A673 (cell line): ENCODE results near the gene HDAC4. TPM values are rescaled to one million over a fixed set of nuclear protein-coding genes. Genes with fewer than 3 reads are reported as not detected.

Experiments
- BruUV-seq: library from RNA; stranded (reverse); fragments of 400-500 nt; replicated peaks from 2 replicates; lab custom pipeline; 2021; lab: Mats Ljungman, UMichigan
- CTCF ChIA-PET: fragments of 300-600 bp; sonication (Branson Sonifier 250); formaldehyde crosslinking; loops from one replicate; lab custom pipeline; 2022; ENCODE audit warnings: antibody characterized with exemption; lab: Charles Lee
- POLR2A ChIA-PET: fragments of 300-600 bp; sonication (Branson Sonifier 250); formaldehyde crosslinking; loops from one replicate; lab custom pipeline; 2022; ENCODE audit warnings: antibody characterized with exemption; ENCODE audit not compliant: low non-redundant PET; lab: Charles Lee
- DNase-seq: peaks from one replicate; pipeline ENCODE4 v3.0.0-alpha.2; 2015; ENCODE audit warnings: low spot score
- H3K27ac ChIP-seq: fragments of 200-600 bp; sonication (generic); 2 replicates; pipeline ENCODE4 v1.5.1; 2016; ENCODE audit warnings: mixed run types, low read depth, mild to moderate bottlenecking, mixed read lengths, antibody characterized with exemption, low read length; ENCODE audit not compliant: poor library complexity, severe bottlenecking
- H3K27me3 ChIP-seq: fragments of 200-600 bp; sonication (generic); replicated peaks from 2 replicates; pipeline ENCODE4 v1.6.1; 2017; ENCODE audit warnings: mixed run types, low read depth, mild to moderate bottlenecking, mixed read lengths, antibody characterized with exemption, low read length; ENCODE audit not compliant: insufficient read depth, poor library complexity
- H3K36me3 ChIP-seq: fragments of 200-600 bp; sonication (generic); 2 replicates; pipeline ENCODE4 v1.6.1; 2016; ENCODE audit warnings: mixed run types, mild to moderate bottlenecking, mixed read lengths, antibody characterized with exemption, low read length; ENCODE audit not compliant: insufficient read depth, poor library complexity, severe bottlenecking
- H3K4me1 ChIP-seq: fragments of 200-600 bp; sonication (generic); 2 replicates; pipeline ENCODE4 v1.6.1; 2017; ENCODE audit warnings: mixed run types, mild to moderate bottlenecking, mixed read lengths, antibody characterized with exemption, low read length; ENCODE audit not compliant: insufficient read depth, poor library complexity, severe bottlenecking
- H3K4me3 ChIP-seq: fragments of 200-600 bp; sonication (generic); 2 replicates; pipeline ENCODE4 v1.5.1; 2016; ENCODE audit warnings: low read depth, mixed run types, mild to moderate bottlenecking, mixed read lengths, low read length; ENCODE audit not compliant: poor library complexity, severe bottlenecking
- H3K9me3 ChIP-seq: fragments of 200-600 bp; sonication (generic); 2 replicates; pipeline ENCODE4 v1.6.1; 2016; ENCODE audit warnings: mixed run types, low read depth, mild to moderate bottlenecking, mixed read lengths, antibody characterized with exemption, low read length; ENCODE audit not compliant: poor library complexity, severe bottlenecking
- EZH2 ChIP-seq: fragments of 200-600 bp; sonication (generic); IDR thresholded peaks from 2 replicates; pipeline ENCODE4 v1.6.1; 2017; ENCODE audit warnings: borderline replicate concordance, low read depth, mild to moderate bottlenecking, mixed read lengths, antibody characterized with exemption, low read length; ENCODE audit not compliant: poor library complexity, severe bottlenecking
- intact Hi-C: fragments of 100-400 bp; cut with micrococcal nuclease; formaldehyde crosslinking; loops from one replicate; pipeline ENCODE4 v1.10.0; 2022; ENCODE audit not compliant: unreplicated experiment
- total RNA-seq: library from RNA; stranded (reverse); gene quantifications from 2 replicates; pipeline ENCODE4 v1.2.3, GENCODE V29; 2021
- TF ChIP-seq, protein P1 (sequence below): fragments of 300-800, 200-600 bp; sonication (generic); conservative IDR thresholded peaks from 2 replicates; pipeline ENCODE4 v1.5.1; 2017; ENCODE audit warnings: low read depth, mild to moderate bottlenecking, antibody characterized with exemption, low read length, moderate library complexity, mixed read lengths

Gene HDAC4
- total RNA-seq, 1 experiment from 2014 or later, result 40.0 TPM

DNA sequence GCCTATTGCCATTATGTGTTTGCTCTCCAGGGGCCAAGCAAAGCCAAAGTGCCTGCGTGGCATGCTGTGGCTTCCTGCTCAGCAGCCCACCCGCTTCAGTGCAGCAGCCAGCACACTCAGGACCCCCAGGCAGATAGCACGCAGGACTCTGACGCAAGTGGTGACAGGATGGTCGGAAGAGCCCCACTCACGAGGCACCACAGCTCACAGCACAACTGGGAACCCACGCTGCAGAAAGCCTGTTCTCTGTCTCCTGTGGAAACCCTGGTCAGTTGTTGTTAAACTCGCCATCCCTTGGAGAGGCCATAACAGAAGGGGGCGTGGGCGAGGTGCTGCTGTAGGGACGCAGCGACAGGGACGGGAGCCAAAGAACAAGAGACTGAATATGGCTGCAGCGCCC, 76.4 kb downstream of the HDAC4 start:
- no peak for DNase-seq
- Histone ChIP-seq H3K9me3 (no peaks in the 10 kb centered on the region), H3K36me3 (peaks cover 4% of the 10 kb centered on the region), H3K27ac (no peak overlapping the region), H3K4me3 (no peak overlapping the region), H3K4me1 (peaks cover 15% of the 10 kb centered on the region), H3K27me3 (no peaks in the 10 kb centered on the region)
- no TSS peak for BruUV-seq
- POLR2A ChIA-PET, result no interaction called here
- TF ChIP-seq, protein P1, sequence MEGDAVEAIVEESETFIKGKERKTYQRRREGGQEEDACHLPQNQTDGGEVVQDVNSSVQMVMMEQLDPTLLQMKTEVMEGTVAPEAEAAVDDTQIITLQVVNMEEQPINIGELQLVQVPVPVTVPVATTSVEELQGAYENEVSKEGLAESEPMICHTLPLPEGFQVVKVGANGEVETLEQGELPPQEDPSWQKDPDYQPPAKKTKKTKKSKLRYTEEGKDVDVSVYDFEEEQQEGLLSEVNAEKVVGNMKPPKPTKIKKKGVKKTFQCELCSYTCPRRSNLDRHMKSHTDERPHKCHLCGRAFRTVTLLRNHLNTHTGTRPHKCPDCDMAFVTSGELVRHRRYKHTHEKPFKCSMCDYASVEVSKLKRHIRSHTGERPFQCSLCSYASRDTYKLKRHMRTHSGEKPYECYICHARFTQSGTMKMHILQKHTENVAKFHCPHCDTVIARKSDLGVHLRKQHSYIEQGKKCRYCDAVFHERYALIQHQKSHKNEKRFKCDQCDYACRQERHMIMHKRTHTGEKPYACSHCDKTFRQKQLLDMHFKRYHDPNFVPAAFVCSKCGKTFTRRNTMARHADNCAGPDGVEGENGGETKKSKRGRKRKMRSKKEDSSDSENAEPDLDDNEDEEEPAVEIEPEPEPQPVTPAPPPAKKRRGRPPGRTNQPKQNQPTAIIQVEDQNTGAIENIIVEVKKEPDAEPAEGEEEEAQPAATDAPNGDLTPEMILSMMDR, result no peak
- no peak for TF ChIP-seq EZH2
- CTCF ChIA-PET, result no interaction called here
- intact Hi-C loops, result no loop called here

DNA sequence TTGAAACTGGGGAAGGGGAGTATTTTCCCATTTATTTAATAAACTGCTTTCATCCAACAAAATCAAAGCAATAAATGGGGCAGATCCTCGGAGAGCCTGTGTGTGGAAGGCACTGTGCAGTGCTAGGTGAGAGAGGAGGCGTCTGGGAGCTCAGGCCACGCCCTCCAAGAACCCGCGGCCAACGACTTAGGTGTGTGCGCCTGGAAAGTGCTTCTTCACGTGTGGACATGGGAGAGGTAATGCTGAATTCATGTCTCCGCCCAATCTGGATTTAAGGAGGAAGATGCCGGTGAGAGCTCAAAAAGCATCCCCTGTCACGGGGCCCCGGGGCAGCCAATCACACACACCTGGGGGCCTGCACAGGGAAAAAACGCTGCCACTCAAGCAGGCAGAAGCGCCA, 77.4 kb downstream of the HDAC4 start:
- H3K27me3 ChIP-seq, result no peaks in the 10 kb centered on the region
- ChIA-PET POLR2A (no interaction called here), CTCF (no interaction called here)
- TF ChIP-seq, protein P1, result no peak
- TF ChIP-seq EZH2, result no peak
- H3K4me3 ChIP-seq, result no peak overlapping the region
- BruUV-seq, result no TSS peak
- H3K36me3 ChIP-seq, result peaks cover 4% of the 10 kb centered on the region
- intact Hi-C loops, result no loop called here
- no peak for DNase-seq
- H3K4me1 ChIP-seq, result peaks cover 5% of the 10 kb centered on the region
- no peak overlapping the region for H3K27ac ChIP-seq
- no peaks in the 10 kb centered on the region for H3K9me3 ChIP-seq

DNA sequence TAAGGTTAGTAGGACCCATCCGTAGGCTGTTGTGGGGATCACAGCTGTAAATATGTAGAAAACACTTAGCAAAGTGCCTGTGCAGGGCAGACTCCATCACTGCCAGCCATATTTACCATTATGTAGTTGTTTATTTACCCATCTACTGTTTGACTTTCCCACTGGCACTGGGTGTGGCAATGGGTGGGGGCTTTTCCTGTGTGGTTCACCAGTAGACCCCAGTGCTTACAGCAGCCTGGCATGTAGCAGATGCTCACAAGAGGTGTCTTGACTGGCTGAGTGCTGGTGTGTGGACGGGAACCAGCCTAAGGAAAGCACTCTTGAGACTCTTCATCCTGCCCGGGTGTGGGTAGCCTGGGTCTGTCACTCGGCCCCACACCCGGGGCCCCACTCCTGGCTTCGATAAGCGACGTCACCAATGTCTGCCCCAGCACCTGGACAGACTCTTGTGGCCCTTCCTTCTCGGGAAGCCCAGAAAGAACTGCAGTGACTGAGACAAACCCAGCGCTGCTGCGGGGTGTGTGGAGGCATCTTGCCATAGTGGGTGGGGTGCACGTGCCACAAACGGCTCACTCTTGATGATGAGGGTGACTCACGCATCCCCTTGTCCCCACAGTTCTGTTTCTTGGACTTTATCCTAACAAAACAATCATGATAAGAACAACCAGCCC, 78.3 kb downstream of the HDAC4 start:
- no peaks in the 10 kb centered on the region for H3K27me3 ChIP-seq
- intact Hi-C loops, result no loop called here
- POLR2A ChIA-PET, result no interaction called here
- no peak for DNase-seq
- no TSS peak for BruUV-seq
- no peak overlapping the region for H3K4me3 ChIP-seq
- peaks cover 4% of the 10 kb centered on the region for H3K36me3 ChIP-seq
- TF ChIP-seq EZH2, result no peak
- TF ChIP-seq, protein P1, result no peak
- CTCF ChIA-PET, result no interaction called here
- H3K27ac ChIP-seq, result no peak overlapping the region
- H3K4me1 ChIP-seq, result no peaks in the 10 kb centered on the region
- no peaks in the 10 kb centered on the region for H3K9me3 ChIP-seq
